C4-2B (cell line): ENCODE data around the gene RNU6-9.
"Not testable (repeated sequence)": the region's sequence is repeated elsewhere in the genome, so short reads cannot be mapped to it uniquely, and the experiment has no call there.

ENCODE experiments used
- H3K27ac ChIP-seq: fragments of 450-650 bp; 2 replicates; pipeline ENCODE4 v1.5.1; 2017
- ZFX ChIP-seq: fragments of 450-650 bp; IDR thresholded peaks from 2 replicates; pipeline ENCODE4 v1.6.1; 2017
- TF ChIP-seq, protein P1 (sequence below): fragments of 450-650 bp; conservative IDR thresholded peaks from 2 replicates; pipeline ENCODE4 v1.5.1; 2017; ENCODE audit warnings: mild to moderate bottlenecking

Gene RNU6-9

DNA sequence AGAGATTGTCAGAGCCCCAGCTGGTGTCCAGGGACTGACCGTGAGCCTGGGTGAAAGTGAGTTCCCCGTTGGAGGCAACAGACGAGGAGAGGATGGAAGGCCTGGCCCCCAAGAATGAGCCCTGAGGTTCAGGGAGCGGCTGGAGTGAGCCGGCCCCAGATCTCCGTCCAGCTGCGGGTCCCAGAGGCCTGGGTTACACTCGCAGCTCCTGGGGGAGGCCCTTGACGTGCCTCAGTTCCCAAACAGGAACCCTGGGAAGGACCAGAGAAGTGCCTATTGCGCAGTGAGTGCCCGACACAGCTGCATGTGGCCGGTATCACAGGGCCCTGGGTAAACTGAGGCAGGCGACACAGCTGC, 42.3 kb upstream of the RNU6-9 start:
- no peak for TF ChIP-seq ZFX
- TF ChIP-seq, protein P1, sequence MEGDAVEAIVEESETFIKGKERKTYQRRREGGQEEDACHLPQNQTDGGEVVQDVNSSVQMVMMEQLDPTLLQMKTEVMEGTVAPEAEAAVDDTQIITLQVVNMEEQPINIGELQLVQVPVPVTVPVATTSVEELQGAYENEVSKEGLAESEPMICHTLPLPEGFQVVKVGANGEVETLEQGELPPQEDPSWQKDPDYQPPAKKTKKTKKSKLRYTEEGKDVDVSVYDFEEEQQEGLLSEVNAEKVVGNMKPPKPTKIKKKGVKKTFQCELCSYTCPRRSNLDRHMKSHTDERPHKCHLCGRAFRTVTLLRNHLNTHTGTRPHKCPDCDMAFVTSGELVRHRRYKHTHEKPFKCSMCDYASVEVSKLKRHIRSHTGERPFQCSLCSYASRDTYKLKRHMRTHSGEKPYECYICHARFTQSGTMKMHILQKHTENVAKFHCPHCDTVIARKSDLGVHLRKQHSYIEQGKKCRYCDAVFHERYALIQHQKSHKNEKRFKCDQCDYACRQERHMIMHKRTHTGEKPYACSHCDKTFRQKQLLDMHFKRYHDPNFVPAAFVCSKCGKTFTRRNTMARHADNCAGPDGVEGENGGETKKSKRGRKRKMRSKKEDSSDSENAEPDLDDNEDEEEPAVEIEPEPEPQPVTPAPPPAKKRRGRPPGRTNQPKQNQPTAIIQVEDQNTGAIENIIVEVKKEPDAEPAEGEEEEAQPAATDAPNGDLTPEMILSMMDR = no peak
- H3K27ac ChIP-seq = peak overlapping the region; percentile 13; the same call in 1 of the 2 replicates

DNA sequence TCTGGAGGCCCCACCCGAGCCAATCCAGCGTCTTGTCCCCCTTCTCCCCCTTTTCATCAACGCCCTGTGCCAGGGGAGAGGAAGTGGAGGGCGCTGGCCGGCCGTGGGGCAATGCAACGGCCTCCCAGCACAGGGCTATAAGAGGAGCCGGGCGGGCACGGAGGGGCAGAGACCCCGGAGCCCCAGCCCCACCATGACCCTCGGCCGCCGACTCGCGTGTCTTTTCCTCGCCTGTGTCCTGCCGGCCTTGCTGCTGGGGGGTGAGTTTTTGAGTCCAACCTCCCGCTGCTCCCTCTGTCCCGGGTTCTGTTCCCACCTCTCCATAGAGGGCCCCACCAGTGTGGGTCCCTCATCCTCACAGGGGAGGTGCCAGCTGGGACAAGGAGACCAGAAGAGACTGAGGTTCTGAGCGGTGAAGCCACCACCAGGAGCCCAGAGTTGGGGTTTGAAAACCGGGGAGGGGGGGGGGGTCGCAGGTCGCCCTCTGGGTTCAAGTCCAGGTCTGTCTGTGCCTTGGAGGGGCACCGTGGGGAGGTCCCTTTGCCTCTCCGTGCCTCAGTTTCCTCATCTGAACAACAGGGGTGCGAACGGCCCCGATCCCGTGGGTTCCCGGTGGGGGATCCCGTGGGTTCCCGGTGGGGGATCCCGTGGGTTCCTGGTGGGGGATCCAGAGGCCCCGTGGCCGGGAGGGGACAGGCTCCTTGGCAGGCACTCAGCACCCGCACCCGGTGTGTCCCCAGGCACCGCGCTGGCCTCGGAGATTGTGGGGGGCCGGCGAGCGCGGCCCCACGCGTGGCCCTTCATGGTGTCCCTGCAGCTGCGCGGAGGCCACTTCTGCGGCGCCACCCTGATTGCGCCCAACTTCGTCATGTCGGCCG, 40.9 kb upstream of the RNU6-9 start, which contains the start of gene ELANE:
TSS of gene ELANE (plus strand) at position 168 of the 878 bp plus-strand sequence. CDS start at position 194, 26 bp downstream.
- no peak for TF ChIP-seq ZFX
- TF ChIP-seq, protein P1 = no peak
- H3K27ac ChIP-seq = no peak within 1 kb of the TSS

GRCh38 chr19:853014-853585, 40.2 kb upstream of the RNU6-9 start:
- H3K27ac ChIP-seq = no peak overlapping the region
- TF ChIP-seq, protein P1 = no peak
- no peak for TF ChIP-seq ZFX

- H3K27ac ChIP-seq = not testable (repeated sequence)
Observed at GRCh38 chr19:853614-854220, 39.6 kb upstream of the RNU6-9 start.

DNA sequence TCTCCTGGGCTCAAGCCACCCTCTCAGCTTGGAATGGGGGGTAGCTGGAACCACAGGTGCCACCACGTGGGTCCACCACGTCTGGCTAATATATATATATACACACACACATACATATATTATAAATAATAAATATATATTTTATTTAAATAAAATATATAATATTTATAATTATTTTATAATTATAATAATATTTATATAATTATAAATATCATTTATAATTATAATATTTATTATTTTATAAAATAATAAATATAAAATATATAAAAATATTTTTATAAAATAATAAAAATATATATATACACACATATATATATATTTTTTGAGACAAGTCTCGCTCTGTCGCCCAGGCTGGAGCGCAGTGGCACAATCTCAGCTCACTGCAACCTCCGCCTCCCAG, 38.7 kb upstream of the RNU6-9 start:
- H3K27ac ChIP-seq = no peak overlapping the region
- TF ChIP-seq, protein P1 = no peak
- TF ChIP-seq ZFX = no peak

DNA sequence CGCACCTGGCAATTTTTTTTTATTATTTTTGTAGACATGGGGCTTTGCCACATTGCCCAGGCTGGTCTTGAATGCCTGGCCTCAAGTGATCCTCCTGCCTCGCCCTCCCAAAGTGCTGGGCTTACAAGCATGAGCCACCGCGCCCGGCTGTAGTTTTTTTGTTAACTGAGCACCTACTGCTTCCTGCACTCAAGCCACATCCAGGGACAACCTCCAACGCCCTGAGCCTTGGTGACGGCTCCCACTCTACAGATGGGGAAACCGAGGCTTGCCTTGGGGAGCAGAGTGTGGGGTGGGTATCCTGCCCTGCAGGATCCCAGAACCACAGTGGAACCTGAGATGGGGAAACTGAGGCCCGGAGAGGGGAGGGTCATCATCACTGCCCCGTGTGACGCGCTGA, 38.1 kb upstream of the RNU6-9 start:
- TF ChIP-seq ZFX = no peak
- TF ChIP-seq, protein P1 = no peak
- H3K27ac ChIP-seq = no peak overlapping the region

- H3K27ac ChIP-seq = no peak overlapping the region
- TF ChIP-seq, protein P1 = no peak
- TF ChIP-seq ZFX = no peak
Observed at GRCh38 chr19:855566-856120, 37.6 kb upstream of the RNU6-9 start.
